Measurements from ENCODE around the gene PCDHGA4. TPM values are rescaled to one million over a fixed set of nuclear protein-coding genes. Genes with fewer than 3 reads are reported as not detected.

PCDHGA4 gene
- total and polyA plus RNA-seq, 2 of the 8 experiments (the other 6 are each of a cell fraction or from before 2014, with no cell fraction given) = 1.4 to 1.9 TPM

DNA sequence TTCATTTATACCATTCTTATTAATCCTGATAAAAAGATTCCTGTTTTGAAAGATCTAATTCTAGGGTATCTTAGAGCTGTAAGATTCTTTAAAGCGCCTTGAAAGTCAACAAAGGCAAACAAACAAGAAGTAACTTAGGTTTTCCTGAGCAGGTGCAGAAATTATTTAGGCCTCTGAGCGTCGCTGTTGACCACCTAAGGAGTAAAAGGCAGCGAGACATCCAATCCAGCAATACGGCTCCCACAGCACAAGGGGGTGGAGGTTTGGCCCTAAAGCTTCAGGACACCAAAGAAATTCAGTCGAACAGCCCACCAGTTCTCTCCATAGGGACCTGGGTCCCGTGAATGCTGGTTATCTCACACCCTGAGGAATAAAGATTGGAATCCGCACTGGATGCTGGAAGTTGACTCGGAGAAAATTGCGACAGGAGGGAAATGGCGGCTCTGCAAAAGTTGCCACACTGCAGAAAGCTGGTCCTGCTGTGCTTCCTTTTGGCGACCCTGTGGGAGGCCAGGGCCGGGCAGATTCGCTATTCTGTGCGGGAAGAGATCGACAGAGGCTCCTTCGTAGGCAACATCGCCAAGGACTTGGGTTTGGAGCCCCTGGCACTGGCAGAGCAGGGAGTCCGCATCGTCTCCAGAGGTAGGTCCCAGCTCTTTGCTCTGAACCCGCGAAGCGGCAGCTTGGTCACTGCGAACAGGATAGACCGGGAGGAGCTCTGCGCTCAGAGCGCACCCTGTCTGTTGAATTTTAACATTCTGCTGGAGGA, 16.1 kb upstream of the PCDHGA4 start, which contains the start of gene PCDHGA2:
PCDHGA2 (plus strand) TSS at position 223 of the 769 bp plus-strand sequence.
- Histone ChIP-seq H2BK15ac (ENCODE audit: low read length) (no peak within 1 kb of the TSS), H3K27me3 (replicated peaks in 1 of 4; ENCODE audit: control insufficient read depth in 3 of 4, extremely low read depth in 1 of 4, insufficient read depth in 3 of 4, low read length in 3 of 4) (no peaks in the 10 kb centered on the region), H3K4me2 (ENCODE audit: insufficient read depth in 1 of 2, low read depth in 2 of 2, low read length in 2 of 2) (no peak within 1 kb of the TSS), H3K36me3 (ENCODE audit: control insufficient read depth in 2 of 4, insufficient read depth in 4 of 4, low read length in 3 of 4) (no peaks in the 10 kb centered on the region), H3K79me2 (ENCODE audit: control insufficient read depth in 1 of 2, insufficient read depth in 2 of 2, low read length in 2 of 2) (no peaks in the 10 kb centered on the region), H3K79me1 (ENCODE audit: low read depth, low read length) (no peaks in the 10 kb centered on the region), H3K9me3 (ENCODE audit: insufficient read depth in 2 of 2, low read depth in 1 of 2, low read length in 1 of 2) (peaks cover 17 to 37% of the 10 kb centered on the region in 2 experiments; a peak in 3 of 4 replicates), H4K5ac (ENCODE audit: insufficient read length, low read depth, low read length) (no peak within 1 kb of the TSS), H2BK20ac (ENCODE audit: low read length) (no peak within 1 kb of the TSS), H3K4ac (replicated peaks; ENCODE audit: insufficient read length, low read depth, low read length) (no peak within 1 kb of the TSS), H4K20me1 (replicated peaks in 1 of 2; ENCODE audit: control insufficient read depth in 1 of 2, insufficient read depth in 2 of 2, low read length in 2 of 2) (no peaks in the 10 kb centered on the region), H2BK120ac (replicated peaks; ENCODE audit: low read depth, low read length) (no peak within 1 kb of the TSS), H2AK5ac (ENCODE audit: low read depth, low read length) (no peak within 1 kb of the TSS), H3K27ac (ENCODE audit: low read depth, low read length) (no peak within 1 kb of the TSS), H3K14ac (ENCODE audit: insufficient read length) (no peak within 1 kb of the TSS), H3K4me3 (ENCODE audit: extremely low read depth in 1 of 4, insufficient read depth in 2 of 4, low read depth in 3 of 4, low read length in 4 of 4) (no peak within 1 kb of the TSS), H3K23ac (ENCODE audit: insufficient read length) (no peak within 1 kb of the TSS), H2BK12ac (ENCODE audit: low read depth, low read length) (no peak within 1 kb of the TSS), H3K56ac (replicated peaks; ENCODE audit: insufficient read length, low read depth, low read length) (no peak within 1 kb of the TSS), H4K91ac (replicated peaks; ENCODE audit: insufficient read length, low read length) (no peak within 1 kb of the TSS), H2BK5ac (ENCODE audit: low read depth, low read length) (no peak within 1 kb of the TSS), H3K4me1 (replicated peaks in 1 of 4; ENCODE audit: control insufficient read depth in 3 of 4, insufficient read depth in 4 of 4, low read length in 3 of 4) (no peaks in the 10 kb centered on the region), H4K8ac (ENCODE audit: extremely low read depth, insufficient read depth, low read length) (peak within 1 kb of the TSS; percentile 57; the same call in 1 of the 2 replicates), H3K18ac (ENCODE audit: extremely low read depth, low read length) (no peak within 1 kb of the TSS), H3K9ac (replicated peaks in 1 of 4; ENCODE audit: extremely low read depth in 1 of 4, low read depth in 3 of 4, low read length in 3 of 4) (no peak within 1 kb of the TSS), H2AFZ (ENCODE audit: low read length) (no peak within 1 kb of the TSS), H3K23me2 (ENCODE audit: low read depth, low read length) (no peaks in the 10 kb centered on the region)
- POLR2A ChIA-PET (ENCODE audit: partially characterized antibody) = interaction anchor here (0.8 to 2.8 kb wide), 4 partner anchors 8 to 75 kb away, joined by 3 to 15 read pairs (median 4); partner anchors contain the start of genes PCDHGA1, PCDHGB1 and TAF7
- DNase-seq (ENCODE audit: low read depth in 1 of 2, low spot score in 2 of 2) = no peak
- CTCF ChIA-PET (ENCODE audit: partially characterized antibody) = interaction anchor here (0.6 to 3.8 kb wide), 48 partner anchors 8 to 442 kb away, joined by 3 to 40 read pairs (median 4); partner anchors contain the start of genes PCDHB10, PCDHB11, PCDHB12 and PCDHB14
- peak; percentile 24 for FAIRE-seq
- WGBS, 2 experiments (ENCODE audit: extremely low coverage in 1 of 2, insufficient coverage in 1 of 2, insufficient read length in 1 of 2, insufficient replicate concordance in 2 of 2, low coverage in 1 of 2, low lambda C conversion rate in 2 of 2, missing lambda C conversion rate in 1 of 2) = 81% methylated on average over 27 of the region's 27 CpGs; no CpG with 5 or more reads in 1 of the 2 experiments
- TF ChIP-seq SP4 (IDR thresholded peaks at IDR 0.05; ENCODE audit: low read length) (no peak), BACH1 (IDR thresholded peaks at IDR 0.05; ENCODE audit: low read length) (no peak), SRF (IDR thresholded peaks at IDR 0.05; ENCODE audit: low read depth, low read length) (no peak), EZH2 (IDR thresholded peaks at IDR 0.05; ENCODE audit: low read depth, low read length, severe bottlenecking) (no peak), BCL11A (IDR thresholded peaks at IDR 0.05; ENCODE audit: low read depth in 2 of 2, low read length in 2 of 2) (no peak), USF2 (IDR thresholded peaks at IDR 0.05; ENCODE audit: low read length) (no peak), ATF3 (IDR thresholded peaks at IDR 0.05; ENCODE audit: insufficient read depth, low read depth, low read length) (no peak), ASH2L (IDR thresholded peaks at IDR 0.05; ENCODE audit: low read length) (no peak), EGR1 (IDR thresholded peaks at IDR 0.05; ENCODE audit: borderline replicate concordance, low read depth, low read length) (no peak), CBX5 (IDR thresholded peaks at IDR 0.05; ENCODE audit: low read depth, low read length) (no peak), RFX5 (IDR thresholded peaks at IDR 0.05; ENCODE audit: borderline replicate concordance, low read depth, low read length) (no peak)

Data from H1 (cell line).